GM12864 (cell line): ENCODE measurements around the gene IGFLR1.

Experiments used
- DNase-seq: peaks from one replicate; pipeline ENCODE4 v3.0.0-alpha.2; 2011; ENCODE audit warnings: low read depth
- H3K4me3 ChIP-seq: 2 replicates; pipeline ENCODE4 v1.5.1; 2011; ENCODE audit warnings: mild to moderate bottlenecking, low read depth, low read length, control low read depth
- TF ChIP-seq, protein P1 (sequence below): IDR thresholded peaks from 2 replicates; pipeline ENCODE4 v1.5.1; 2011; ENCODE audit warnings: low read depth, mild to moderate bottlenecking, moderate library complexity, low read length, control low read depth, inconsistent platforms; ENCODE audit errors: missing control alignments

IGFLR1 gene

DNA sequence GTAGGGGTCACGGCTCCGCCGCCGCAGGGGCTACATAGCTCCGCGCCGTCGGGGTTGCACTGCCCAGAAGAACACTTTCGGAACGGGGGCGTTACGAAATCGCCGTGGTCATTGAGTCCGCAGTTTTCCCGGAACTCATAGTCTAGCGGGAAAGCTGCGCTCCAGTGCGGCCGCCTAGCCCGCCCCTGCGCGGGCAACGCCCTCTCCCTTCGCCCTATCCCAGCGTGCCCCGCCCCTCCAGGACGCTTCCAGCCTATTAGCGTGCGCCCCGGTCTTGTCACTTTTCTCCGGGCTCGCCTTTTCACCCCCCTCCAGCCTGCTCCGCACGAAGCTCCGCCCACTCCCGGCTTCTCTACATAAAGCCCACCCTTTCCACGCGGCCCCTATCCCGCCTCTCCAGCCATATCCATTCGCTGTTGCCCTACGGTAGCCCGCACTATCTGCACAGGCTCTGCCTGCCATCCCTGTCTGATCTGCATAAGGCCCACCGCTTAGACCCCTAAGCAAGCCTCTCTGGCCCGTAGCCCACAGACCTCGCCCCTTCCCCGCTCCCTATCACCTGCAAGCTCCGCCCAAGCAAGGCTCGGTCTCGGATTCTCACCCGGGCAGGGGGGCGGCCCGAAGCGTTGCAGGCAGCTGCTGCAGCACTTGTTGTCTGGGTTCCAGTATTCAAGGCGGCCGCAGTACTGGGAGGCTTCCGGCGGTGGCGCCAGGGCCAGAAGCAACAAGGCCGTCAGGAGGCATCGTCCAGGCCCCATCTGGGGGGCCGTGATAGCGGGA is 1.6 kb downstream of the IGFLR1 start:
- peak; percentile 86 for DNase-seq
- TF ChIP-seq, protein P1, sequence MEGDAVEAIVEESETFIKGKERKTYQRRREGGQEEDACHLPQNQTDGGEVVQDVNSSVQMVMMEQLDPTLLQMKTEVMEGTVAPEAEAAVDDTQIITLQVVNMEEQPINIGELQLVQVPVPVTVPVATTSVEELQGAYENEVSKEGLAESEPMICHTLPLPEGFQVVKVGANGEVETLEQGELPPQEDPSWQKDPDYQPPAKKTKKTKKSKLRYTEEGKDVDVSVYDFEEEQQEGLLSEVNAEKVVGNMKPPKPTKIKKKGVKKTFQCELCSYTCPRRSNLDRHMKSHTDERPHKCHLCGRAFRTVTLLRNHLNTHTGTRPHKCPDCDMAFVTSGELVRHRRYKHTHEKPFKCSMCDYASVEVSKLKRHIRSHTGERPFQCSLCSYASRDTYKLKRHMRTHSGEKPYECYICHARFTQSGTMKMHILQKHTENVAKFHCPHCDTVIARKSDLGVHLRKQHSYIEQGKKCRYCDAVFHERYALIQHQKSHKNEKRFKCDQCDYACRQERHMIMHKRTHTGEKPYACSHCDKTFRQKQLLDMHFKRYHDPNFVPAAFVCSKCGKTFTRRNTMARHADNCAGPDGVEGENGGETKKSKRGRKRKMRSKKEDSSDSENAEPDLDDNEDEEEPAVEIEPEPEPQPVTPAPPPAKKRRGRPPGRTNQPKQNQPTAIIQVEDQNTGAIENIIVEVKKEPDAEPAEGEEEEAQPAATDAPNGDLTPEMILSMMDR = no peak
- H3K4me3 ChIP-seq = peak overlapping the region; percentile 65

DNA sequence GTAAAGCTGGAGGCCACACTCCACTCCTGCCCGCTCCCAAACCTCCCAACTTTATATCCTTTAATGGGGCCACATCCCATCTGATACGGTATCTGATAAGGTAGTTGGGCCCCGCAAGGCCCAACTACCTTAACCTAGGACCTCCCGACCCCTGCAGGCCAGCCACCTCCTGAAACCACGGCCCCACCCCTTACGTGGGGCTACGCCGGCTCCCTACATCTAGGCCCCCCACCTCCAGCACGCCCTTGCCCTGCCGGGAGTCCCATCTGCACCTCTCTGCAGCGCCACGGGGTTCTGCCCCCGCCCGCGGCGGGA is 2.2 kb downstream of the IGFLR1 start:
- peak overlapping the region; percentile 65 for H3K4me3 ChIP-seq
- no peak for DNase-seq
- TF ChIP-seq, protein P1 = no peak

DNA sequence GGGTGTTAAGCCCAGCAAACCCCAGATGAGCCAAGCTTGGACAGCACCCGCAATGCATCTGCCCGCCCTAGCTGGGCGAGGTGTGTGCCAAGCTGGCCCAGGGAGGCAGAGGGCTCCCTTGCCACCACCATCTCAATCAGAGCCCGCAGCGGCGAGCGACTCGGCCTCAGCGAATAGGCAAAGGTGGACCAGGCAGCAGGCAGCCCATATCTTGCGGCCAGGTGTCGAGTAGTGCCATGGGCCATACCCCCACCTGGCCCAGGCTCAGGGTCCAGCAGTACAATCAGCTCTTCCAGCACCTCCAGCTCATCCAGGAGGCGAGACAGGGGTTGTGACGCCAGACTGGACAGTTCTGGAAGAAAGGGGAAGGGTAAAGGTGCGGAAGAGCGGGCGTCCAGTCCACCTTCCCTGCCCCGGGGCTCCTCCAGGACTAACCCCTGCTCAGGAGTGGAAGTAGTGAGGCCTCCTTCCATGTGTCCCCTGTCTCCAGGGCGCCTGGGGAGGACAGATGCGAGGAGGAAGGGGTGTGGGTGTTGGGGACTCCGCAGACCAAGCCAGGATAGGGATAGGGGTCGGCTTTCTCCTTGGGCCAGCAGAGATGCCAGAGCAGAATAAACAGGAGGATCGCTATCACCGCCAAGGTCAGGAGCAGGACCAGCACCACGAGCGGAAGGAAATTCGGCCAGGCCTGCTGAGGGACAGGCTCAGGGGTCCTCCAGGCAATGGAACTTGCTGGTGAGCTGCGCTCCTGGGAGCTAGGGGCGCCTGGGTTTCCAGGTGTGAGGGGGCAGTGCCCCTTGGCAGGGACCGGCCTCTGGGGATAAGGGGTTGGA is 2.8 kb downstream of the IGFLR1 start:
- TF ChIP-seq, protein P1 = no peak
- no peak for DNase-seq
- peak overlapping the region; percentile 65 for H3K4me3 ChIP-seq

DNA sequence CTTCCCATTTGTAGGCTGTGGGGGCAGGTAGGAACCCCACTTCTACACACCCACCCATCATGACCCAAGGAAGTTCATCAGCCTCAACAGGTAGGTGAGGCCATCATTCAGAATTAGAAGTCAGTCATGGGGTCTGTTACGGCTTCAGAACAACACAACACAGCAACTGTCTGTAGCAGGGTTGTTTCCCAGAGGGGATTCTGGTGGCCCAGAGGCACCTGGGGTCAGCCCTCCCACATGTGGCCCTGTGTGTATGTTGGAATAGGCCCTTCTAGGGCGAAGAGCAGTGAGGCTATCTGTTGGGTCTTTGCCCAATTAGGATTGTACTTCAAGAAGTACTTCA is 3.4 kb downstream of the IGFLR1 start:
- DNase-seq = no peak
- TF ChIP-seq, protein P1 = no peak
- no peak overlapping the region for H3K4me3 ChIP-seq

DNA sequence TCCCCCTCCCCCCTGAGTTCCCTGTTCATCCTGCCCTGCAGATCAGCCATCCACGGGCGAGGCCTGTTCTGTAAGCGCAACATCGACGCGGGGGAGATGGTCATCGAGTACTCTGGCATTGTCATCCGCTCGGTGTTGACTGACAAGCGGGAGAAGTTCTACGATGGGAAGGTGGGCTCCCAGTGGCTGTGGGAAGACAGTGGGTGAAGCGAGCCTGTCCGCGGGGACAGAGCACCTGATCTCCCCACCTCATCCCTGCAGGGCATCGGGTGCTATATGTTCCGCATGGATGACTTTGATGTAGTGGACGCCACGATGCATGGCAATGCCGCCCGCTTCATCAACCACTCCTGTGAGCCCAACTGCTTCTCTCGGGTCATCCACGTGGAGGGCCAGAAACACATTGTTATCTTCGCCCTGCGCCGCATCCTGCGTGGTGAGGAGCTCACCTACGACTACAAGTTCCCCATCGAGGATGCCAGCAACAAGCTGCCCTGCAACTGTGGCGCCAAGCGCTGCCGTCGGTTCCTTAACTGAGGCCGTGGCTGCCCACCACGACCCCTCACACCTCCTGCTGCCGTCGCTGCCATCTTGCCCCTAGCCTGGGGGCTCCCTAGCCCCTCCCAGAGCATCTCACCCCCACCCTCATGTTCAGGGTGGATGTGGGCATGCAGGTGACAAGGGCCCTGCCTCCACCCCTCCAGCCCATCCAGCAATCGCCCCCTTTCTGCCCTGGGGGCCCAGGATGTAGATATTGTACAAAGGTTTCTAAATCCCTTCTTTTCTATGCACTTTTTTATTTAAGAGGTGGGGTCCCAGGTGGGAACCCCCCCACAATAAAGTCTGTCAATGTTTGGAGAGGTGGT is 4.0 kb downstream of the IGFLR1 start:
- H3K4me3 ChIP-seq = no peak overlapping the region
- no peak for DNase-seq
- TF ChIP-seq, protein P1 = no peak

DNA sequence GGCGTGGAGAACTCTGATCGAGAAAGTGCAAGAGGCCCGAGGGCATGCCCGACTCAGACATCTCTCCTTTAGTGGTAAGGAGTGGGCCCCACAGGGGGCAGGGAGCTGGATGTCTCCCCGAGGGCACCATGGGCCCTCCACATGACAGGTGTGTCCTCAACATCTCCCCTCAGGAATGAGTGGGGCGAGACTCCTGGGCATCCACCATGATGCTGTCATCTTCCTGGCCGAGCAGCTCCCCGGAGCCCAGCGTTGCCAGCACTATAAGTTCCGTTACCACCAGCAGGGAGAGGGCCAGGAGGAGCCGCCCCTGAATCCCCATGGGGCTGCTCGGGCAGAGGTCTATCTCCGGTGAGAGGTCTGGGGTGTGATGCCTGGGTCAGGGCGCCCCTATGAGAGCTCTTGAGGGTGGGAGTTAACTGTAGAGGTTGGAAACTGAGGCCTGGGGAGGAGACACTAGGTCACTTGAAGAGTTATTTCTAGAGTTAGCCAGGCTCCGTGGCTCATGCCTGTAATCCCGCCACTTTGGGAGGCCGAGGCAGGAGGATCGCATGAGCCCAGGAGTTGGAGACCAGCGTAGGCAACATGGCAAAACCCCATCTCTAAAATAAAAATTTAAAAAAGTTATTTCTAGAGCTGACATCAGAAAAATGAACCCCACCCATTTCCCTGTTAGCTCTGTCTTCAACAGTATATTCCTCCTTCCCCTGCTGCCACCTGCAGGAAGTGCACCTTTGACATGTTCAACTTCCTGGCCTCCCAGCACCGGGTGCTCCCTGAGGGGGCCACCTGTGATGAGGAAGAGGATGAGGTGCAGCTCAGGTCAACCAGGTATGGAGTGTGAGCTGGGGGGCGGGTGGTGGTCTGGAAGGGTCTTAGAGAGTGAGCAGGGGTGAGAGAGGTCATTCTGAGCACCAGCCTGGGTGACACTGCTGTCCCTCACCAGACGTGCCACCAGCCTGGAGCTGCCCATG is 5.1 kb downstream of the IGFLR1 start:
- H3K4me3 ChIP-seq = no peak overlapping the region
- TF ChIP-seq, protein P1 = peak; percentile 37
- DNase-seq = no peak
